ENCODE measurements around the gene VAPA. TPM values are rescaled to one million over a fixed set of nuclear protein-coding genes. Genes with fewer than 3 reads are reported as not detected.

VAPA gene
- total RNA-seq, 1 donor from 2014 or later: 127 TPM

DNA sequence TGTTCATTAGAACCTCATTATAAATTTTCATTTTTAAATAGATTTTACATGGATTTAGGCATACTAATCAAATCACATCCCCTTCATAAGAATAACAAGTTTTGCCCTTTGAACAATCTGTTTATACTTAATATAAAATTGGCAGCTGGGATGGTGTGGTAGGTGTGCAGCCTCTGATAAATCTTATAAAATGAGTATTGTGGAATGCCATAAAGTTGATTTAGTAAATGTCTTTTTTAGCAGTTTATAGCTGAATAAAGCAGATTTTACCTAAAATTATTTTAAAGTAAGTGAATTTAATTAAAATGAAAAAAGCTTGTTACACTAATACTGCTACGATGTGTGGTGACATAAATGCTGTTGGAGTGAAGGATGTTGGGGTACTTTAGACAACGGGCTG is 35.5 kb downstream of the VAPA start:
- H3K36me3 ChIP-seq (ENCODE audit: control insufficient read depth in 3 of 3, insufficient read depth in 3 of 3, low read length in 3 of 3): peaks cover 9 to 37% (median 36%) of the 10 kb centered on the region in 3 donors
- H3K4me3 ChIP-seq (ENCODE audit: low read length in 3 of 3): no peak overlapping the region
- H3K27me3 ChIP-seq (ENCODE audit: control insufficient read depth in 3 of 3, insufficient read depth in 3 of 3, low read length in 3 of 3): no peaks in the 10 kb centered on the region
- no peaks in the 10 kb centered on the region for H3K9me3 ChIP-seq (ENCODE audit: control insufficient read depth in 3 of 3, low read length in 3 of 3)
- no peaks in the 10 kb centered on the region for H3K4me1 ChIP-seq (ENCODE audit: control insufficient read depth in 3 of 3, insufficient read depth in 3 of 3, low read length in 3 of 3)
- no peak overlapping the region for H3K27ac ChIP-seq (ENCODE audit: low read depth, low read length)
- H3K9ac ChIP-seq (ENCODE audit: low read depth in 1 of 3, low read length in 3 of 3): no peak overlapping the region

DNA sequence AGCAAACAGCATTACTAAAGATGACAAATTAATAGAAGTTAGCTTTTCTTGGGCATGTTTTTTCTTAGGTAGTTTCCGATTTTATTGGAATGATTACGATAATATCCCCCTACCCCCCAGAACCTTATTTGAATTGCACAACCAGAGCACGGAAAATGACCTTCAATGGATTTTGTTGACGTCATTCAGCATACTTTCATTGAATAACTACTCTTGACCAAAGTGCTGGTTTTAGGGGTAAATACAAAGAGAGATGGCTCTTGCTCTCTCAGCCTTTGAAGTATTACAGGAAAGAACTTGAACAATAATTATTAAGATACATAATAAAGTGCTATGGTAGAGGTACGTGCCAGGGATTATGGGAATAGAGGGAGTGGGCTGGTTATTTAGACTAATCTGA is 36.0 kb downstream of the VAPA start:
- Histone ChIP-seq H3K4me3 (ENCODE audit: low read length in 3 of 3) (no peak overlapping the region), H3K36me3 (ENCODE audit: control insufficient read depth in 3 of 3, insufficient read depth in 3 of 3, low read length in 3 of 3) (peaks cover 9 to 40% (median 36%) of the 10 kb centered on the region in 3 donors), H3K27me3 (ENCODE audit: control insufficient read depth in 3 of 3, insufficient read depth in 3 of 3, low read length in 3 of 3) (no peaks in the 10 kb centered on the region), H3K9ac (ENCODE audit: low read depth in 1 of 3, low read length in 3 of 3) (no peak overlapping the region), H3K9me3 (ENCODE audit: control insufficient read depth in 3 of 3, low read length in 3 of 3) (no peaks in the 10 kb centered on the region), H3K4me1 (ENCODE audit: control insufficient read depth in 3 of 3, insufficient read depth in 3 of 3, low read length in 3 of 3) (no peaks in the 10 kb centered on the region), H3K27ac (ENCODE audit: low read depth, low read length) (no peak overlapping the region)

DNA sequence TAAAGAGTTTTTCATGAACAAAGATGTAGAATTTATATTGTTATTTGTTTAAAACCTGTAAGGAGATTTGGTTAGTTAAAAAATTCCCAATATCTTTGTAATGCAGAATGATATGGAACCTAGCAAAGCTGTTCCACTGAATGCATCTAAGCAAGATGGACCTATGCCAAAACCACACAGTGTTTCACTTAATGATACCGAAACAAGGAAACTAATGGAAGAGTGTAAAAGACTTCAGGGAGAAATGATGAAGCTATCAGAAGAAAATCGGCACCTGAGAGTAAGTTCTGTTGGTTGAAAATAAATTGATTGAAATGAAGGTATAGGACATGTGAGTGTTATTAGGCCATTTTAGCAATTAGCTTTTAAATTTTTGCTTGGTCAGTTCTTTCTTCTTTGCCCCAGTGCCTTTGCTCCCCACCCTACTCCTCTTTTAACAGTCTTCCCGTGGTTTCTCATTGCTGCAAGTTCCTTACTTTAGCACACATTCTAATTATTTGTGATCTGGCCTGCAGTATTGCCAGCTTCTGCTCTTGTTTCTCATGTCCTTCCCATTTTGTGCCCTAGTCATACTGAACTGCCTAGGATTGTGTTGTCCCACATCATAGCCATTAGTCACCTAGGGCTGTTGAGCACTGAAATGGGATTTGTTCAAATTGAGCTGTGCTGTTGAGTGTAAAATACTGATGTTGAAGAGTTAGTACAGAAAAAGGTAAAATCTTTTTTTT is 36.6 kb downstream of the VAPA start:
- no peak overlapping the region for H3K27ac ChIP-seq (ENCODE audit: low read depth, low read length)
- H3K36me3 ChIP-seq (ENCODE audit: control insufficient read depth in 3 of 3, insufficient read depth in 3 of 3, low read length in 3 of 3): peaks cover 9 to 40% (median 34%) of the 10 kb centered on the region in 3 donors
- no peaks in the 10 kb centered on the region for H3K4me1 ChIP-seq (ENCODE audit: control insufficient read depth in 3 of 3, insufficient read depth in 3 of 3, low read length in 3 of 3)
- H3K9ac ChIP-seq (ENCODE audit: low read depth in 1 of 3, low read length in 3 of 3): no peak overlapping the region
- no peaks in the 10 kb centered on the region for H3K9me3 ChIP-seq (ENCODE audit: control insufficient read depth in 3 of 3, low read length in 3 of 3)
- no peak overlapping the region for H3K4me3 ChIP-seq (ENCODE audit: low read length in 3 of 3)
- no peaks in the 10 kb centered on the region for H3K27me3 ChIP-seq (ENCODE audit: control insufficient read depth in 3 of 3, insufficient read depth in 3 of 3, low read length in 3 of 3)

- no peaks in the 10 kb centered on the region for H3K4me1 ChIP-seq (ENCODE audit: control insufficient read depth in 3 of 3, insufficient read depth in 3 of 3, low read length in 3 of 3)
- H3K9me3 ChIP-seq (ENCODE audit: control insufficient read depth in 3 of 3, low read length in 3 of 3): no peaks in the 10 kb centered on the region
- H3K9ac ChIP-seq (ENCODE audit: low read depth in 1 of 3, low read length in 3 of 3): no peak overlapping the region
- H3K36me3 ChIP-seq (ENCODE audit: control insufficient read depth in 3 of 3, insufficient read depth in 3 of 3, low read length in 3 of 3): peaks cover 9 to 41% (median 32%) of the 10 kb centered on the region in 3 donors
- no peak overlapping the region for H3K27ac ChIP-seq (ENCODE audit: low read depth, low read length)
- no peaks in the 10 kb centered on the region for H3K27me3 ChIP-seq (ENCODE audit: control insufficient read depth in 3 of 3, insufficient read depth in 3 of 3, low read length in 3 of 3)
- no peak overlapping the region for H3K4me3 ChIP-seq (ENCODE audit: low read length in 3 of 3)
Measured at GRCh38 chr18:9951022-9951859, 37.4 kb downstream of the VAPA start.

DNA sequence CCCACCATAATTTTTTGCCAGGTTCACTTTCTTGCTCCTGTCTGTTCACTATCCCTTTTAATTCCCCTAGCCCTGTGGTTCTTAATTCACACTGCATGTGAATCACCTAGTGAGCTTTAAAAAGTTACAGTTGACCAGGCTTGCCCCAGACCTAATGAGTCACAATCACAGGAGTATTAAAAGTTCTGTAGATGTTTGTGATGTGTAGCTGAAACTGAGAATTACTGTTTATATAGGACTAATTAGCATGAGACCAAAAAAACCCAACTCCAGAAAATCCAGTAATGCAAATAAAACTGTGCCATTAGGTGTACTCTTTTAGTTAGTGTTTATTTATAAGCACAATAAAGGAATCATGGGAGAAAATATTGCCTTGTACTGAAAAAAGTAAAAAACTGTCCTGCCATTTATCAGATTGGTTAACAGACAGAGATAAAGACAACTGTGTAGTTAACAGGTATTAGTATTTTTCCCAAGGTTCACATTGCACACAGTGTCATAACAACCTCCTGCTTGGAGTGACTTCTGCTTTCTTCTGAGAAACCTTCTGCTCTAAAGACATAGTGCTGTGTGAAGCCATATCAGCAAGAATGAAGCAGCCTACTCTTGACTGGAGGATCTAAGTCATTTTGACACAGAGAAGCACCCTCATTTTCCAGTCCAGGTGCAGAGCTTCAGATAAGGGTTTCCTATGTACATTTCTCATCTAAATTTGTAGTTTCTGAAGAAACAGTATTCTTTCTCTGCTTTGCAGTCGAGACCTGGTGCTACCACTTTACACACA is 39.0 kb downstream of the VAPA start:
- Histone ChIP-seq H3K9ac (ENCODE audit: low read depth in 1 of 3, low read length in 3 of 3) (no peak overlapping the region), H3K27ac (ENCODE audit: low read depth, low read length) (no peak overlapping the region), H3K4me1 (ENCODE audit: control insufficient read depth in 3 of 3, insufficient read depth in 3 of 3, low read length in 3 of 3) (no peaks in the 10 kb centered on the region), H3K9me3 (ENCODE audit: control insufficient read depth in 3 of 3, low read length in 3 of 3) (no peaks in the 10 kb centered on the region), H3K27me3 (ENCODE audit: control insufficient read depth in 3 of 3, insufficient read depth in 3 of 3, low read length in 3 of 3) (no peaks in the 10 kb centered on the region), H3K36me3 (ENCODE audit: control insufficient read depth in 3 of 3, insufficient read depth in 3 of 3, low read length in 3 of 3) (peaks cover 7 to 28% (median 20%) of the 10 kb centered on the region in 3 donors), H3K4me3 (ENCODE audit: low read length in 3 of 3) (no peak overlapping the region)

- H3K4me3 ChIP-seq (ENCODE audit: low read length in 3 of 3): no peak overlapping the region
- peaks cover 0 to 12% (median 4%) of the 10 kb centered on the region in 3 donors for H3K36me3 ChIP-seq (ENCODE audit: control insufficient read depth in 3 of 3, insufficient read depth in 3 of 3, low read length in 3 of 3)
- H3K4me1 ChIP-seq (ENCODE audit: control insufficient read depth in 3 of 3, insufficient read depth in 3 of 3, low read length in 3 of 3): no peaks in the 10 kb centered on the region
- no peaks in the 10 kb centered on the region for H3K9me3 ChIP-seq (ENCODE audit: control insufficient read depth in 3 of 3, low read length in 3 of 3)
- no peak overlapping the region for H3K9ac ChIP-seq (ENCODE audit: low read depth in 1 of 3, low read length in 3 of 3)
- H3K27me3 ChIP-seq (ENCODE audit: control insufficient read depth in 3 of 3, insufficient read depth in 3 of 3, low read length in 3 of 3): no peaks in the 10 kb centered on the region
- no peak overlapping the region for H3K27ac ChIP-seq (ENCODE audit: low read depth, low read length)
Measured at GRCh38 chr18:9958861-9959399, 45.1 kb downstream of the VAPA start.

DNA sequence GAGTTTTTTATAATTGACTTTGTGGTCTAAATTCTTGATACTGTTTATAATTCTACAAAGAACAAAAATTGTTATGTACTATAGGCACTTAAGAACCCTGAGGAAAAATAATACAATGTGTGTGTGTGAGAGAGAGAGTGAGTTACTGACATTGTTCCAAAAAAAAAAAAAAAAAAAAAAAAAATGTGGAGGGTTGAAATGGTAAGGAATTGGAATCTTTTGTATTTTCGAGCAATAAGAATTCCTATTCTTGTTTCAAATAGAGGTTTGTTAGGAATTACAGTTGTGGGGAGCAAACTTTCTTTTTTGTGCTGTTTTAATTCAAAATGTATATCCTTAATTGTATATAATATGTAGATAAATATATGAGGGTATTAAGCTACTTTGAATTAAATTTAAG is 45.7 kb downstream of the VAPA start:
- no peaks in the 10 kb centered on the region for H3K9me3 ChIP-seq (ENCODE audit: control insufficient read depth in 3 of 3, low read length in 3 of 3)
- H3K4me3 ChIP-seq (ENCODE audit: low read length in 3 of 3): no peak overlapping the region
- peaks cover 0 to 5% (median 0%) of the 10 kb centered on the region in 3 donors for H3K36me3 ChIP-seq (ENCODE audit: control insufficient read depth in 3 of 3, insufficient read depth in 3 of 3, low read length in 3 of 3)
- no peaks in the 10 kb centered on the region for H3K27me3 ChIP-seq (ENCODE audit: control insufficient read depth in 3 of 3, insufficient read depth in 3 of 3, low read length in 3 of 3)
- H3K4me1 ChIP-seq (ENCODE audit: control insufficient read depth in 3 of 3, insufficient read depth in 3 of 3, low read length in 3 of 3): no peaks in the 10 kb centered on the region
- H3K27ac ChIP-seq (ENCODE audit: low read depth, low read length): no peak overlapping the region
- H3K9ac ChIP-seq (ENCODE audit: low read depth in 1 of 3, low read length in 3 of 3): no peak overlapping the region

DNA sequence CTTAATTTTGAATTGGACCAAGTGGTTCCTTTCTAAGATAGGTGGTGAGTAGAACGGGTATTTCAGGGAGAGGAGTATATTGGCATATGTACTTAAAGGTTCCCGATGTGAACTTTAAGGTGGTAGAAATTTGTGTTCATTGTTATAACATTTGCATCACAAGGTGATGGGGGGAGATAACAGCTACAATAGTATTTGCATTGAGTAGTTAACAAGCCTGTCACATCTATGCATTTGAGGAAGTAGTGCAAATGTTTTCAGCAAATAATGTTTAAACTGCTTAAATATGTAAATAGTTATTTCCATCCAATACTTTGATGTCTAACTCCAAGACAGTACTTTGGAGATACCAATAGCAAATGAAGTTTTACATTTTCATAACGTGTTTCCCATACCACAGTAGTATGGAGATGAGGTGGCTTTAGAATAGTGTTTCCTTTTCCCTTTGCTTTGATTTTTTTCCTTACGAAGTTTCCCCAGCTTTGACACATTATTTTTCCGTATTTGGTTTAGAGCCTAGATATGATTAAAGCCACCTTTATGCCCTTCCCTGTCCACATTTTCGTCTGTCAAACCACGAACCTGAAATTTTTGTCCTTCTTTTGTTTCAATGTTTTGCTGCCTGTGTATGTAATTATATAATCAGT is 46.6 kb downstream of the VAPA start:
- peaks cover 0 to 4% (median 0%) of the 10 kb centered on the region in 3 donors for H3K36me3 ChIP-seq (ENCODE audit: control insufficient read depth in 3 of 3, insufficient read depth in 3 of 3, low read length in 3 of 3)
- no peak overlapping the region for H3K27ac ChIP-seq (ENCODE audit: low read depth, low read length)
- no peak overlapping the region for H3K4me3 ChIP-seq (ENCODE audit: low read length in 3 of 3)
- H3K9ac ChIP-seq (ENCODE audit: low read depth in 1 of 3, low read length in 3 of 3): no peak overlapping the region
- no peaks in the 10 kb centered on the region for H3K9me3 ChIP-seq (ENCODE audit: control insufficient read depth in 3 of 3, low read length in 3 of 3)
- H3K4me1 ChIP-seq (ENCODE audit: control insufficient read depth in 3 of 3, insufficient read depth in 3 of 3, low read length in 3 of 3): no peaks in the 10 kb centered on the region
- no peaks in the 10 kb centered on the region for H3K27me3 ChIP-seq (ENCODE audit: control insufficient read depth in 3 of 3, insufficient read depth in 3 of 3, low read length in 3 of 3)

- no peaks in the 10 kb centered on the region for H3K36me3 ChIP-seq (ENCODE audit: control insufficient read depth in 3 of 3, insufficient read depth in 3 of 3, low read length in 3 of 3)
- no peaks in the 10 kb centered on the region for H3K9me3 ChIP-seq (ENCODE audit: control insufficient read depth in 3 of 3, low read length in 3 of 3)
- H3K27me3 ChIP-seq (ENCODE audit: control insufficient read depth in 3 of 3, insufficient read depth in 3 of 3, low read length in 3 of 3): no peaks in the 10 kb centered on the region
- H3K27ac ChIP-seq (ENCODE audit: low read depth, low read length): no peak overlapping the region
- H3K9ac ChIP-seq (ENCODE audit: low read depth in 1 of 3, low read length in 3 of 3): no peak overlapping the region
- H3K4me3 ChIP-seq (ENCODE audit: low read length in 3 of 3): no peak overlapping the region
- no peaks in the 10 kb centered on the region for H3K4me1 ChIP-seq (ENCODE audit: control insufficient read depth in 3 of 3, insufficient read depth in 3 of 3, low read length in 3 of 3)
Measured at GRCh38 chr18:9961041-9961440, 47.2 kb downstream of the VAPA start.

Data from skeletal muscle tissue (tissue), 4 donors.